ENCODE measurements around the gene AKT1S1.
A peak's percentile ranks its signal among the peaks of the same experiment; 100 is the strongest.

GRCh38 chr19:49869009-49869483 is 8.1 kb downstream of the AKT1S1 start:
- TF ChIP-seq CTCF (IDR thresholded peaks at IDR 0.05) (no peak), POLR2A (IDR thresholded peaks at IDR 0.05) (peak in 1 of 2 donors; percentile 43)
